CD14-positive monocyte (primary cell): ENCODE measurements around the gene RMND5A. TPM values are rescaled to one million over a fixed set of nuclear protein-coding genes. Genes with fewer than 3 reads are reported as not detected.
"Not testable (repeated sequence)": the region's sequence is repeated elsewhere in the genome, so short reads cannot be mapped to it uniquely, and the experiment has no call there.

Experiments
- DNase-seq, 3 donors: peaks; one replicate each; pipeline ENCODE4 v3.0.0-alpha.2; 2011 to 2022
- H2AFZ ChIP-seq: 2 replicates; pipeline ENCODE4 v1.6.0; 2012; ENCODE audit warnings: mild to moderate bottlenecking, low read depth, low read length, inconsistent platforms; ENCODE audit not compliant: insufficient read depth, poor library complexity, severe bottlenecking
- H3K27ac ChIP-seq, 2 donors: 1 replicate in 1 of 2; 2 replicates in 1 of 2; pipeline ENCODE4 v1.5.1; 2012 to 2013; ENCODE audit warnings: low read length in 2 of 2, control low read depth in 1 of 2, inconsistent platforms in 1 of 2, low read depth in 1 of 2, mild to moderate bottlenecking in 1 of 2
- H3K27me3 ChIP-seq, 2 donors: one replicate each; pipeline versions ENCODE4 v1.6.0 to v1.6.1; 2011 to 2013; ENCODE audit warnings: low read length in 2 of 2; ENCODE audit not compliant: control insufficient read depth in 2 of 2, insufficient read depth in 2 of 2
- H3K36me3 ChIP-seq, 2 donors: replicated peaks in 1 of 2; 1 replicate in 1 of 2; 2 replicates in 1 of 2; pipeline versions ENCODE4 v1.5.1 to v1.6.1; 2012 to 2013; ENCODE audit warnings: low read length in 2 of 2, control low read depth in 1 of 2, inconsistent platforms in 1 of 2, mild to moderate bottlenecking in 1 of 2; ENCODE audit not compliant: insufficient read depth in 2 of 2, control insufficient read depth in 1 of 2
- H3K4me1 ChIP-seq, 2 donors: 1 replicate in 1 of 2; 2 replicates in 1 of 2; pipeline versions ENCODE4 v1.5.1 to v1.6.1; 2012 to 2013; ENCODE audit warnings: low read length in 2 of 2, control low read depth in 1 of 2, inconsistent platforms in 1 of 2, mild to moderate bottlenecking in 1 of 2, moderate library complexity in 1 of 2; ENCODE audit not compliant: insufficient read depth in 2 of 2, control insufficient read depth in 1 of 2
- H3K4me2 ChIP-seq: replicated peaks from 2 replicates; pipeline ENCODE3; 2012; ENCODE audit warnings: low read length, moderate library complexity, mild to moderate bottlenecking; ENCODE audit not compliant: poor library complexity, severe bottlenecking; ENCODE audit errors: extremely low read depth
- H3K4me3 ChIP-seq, 3 experiments: fragments of 200-600 bp in 1 of 3; sonication (generic) in 1 of 3; replicated peaks in 1 of 3; 1 replicate in 2 of 3; 2 replicates in 1 of 3; pipeline ENCODE4 v1.5.1; 2011 to 2013; ENCODE audit warnings: low read length in 3 of 3, mild to moderate bottlenecking in 3 of 3, control low read depth in 2 of 3, low read depth in 2 of 3, inconsistent platforms in 1 of 3, moderate library complexity in 1 of 3
- H3K79me2 ChIP-seq: 2 replicates; pipeline ENCODE4 v1.6.0; 2012; ENCODE audit warnings: mild to moderate bottlenecking, control low read depth, inconsistent platforms, low read length, moderate library complexity; ENCODE audit not compliant: insufficient read depth
- H3K9ac ChIP-seq: 2 replicates; pipeline ENCODE4 v1.6.0; 2017; ENCODE audit warnings: low read length, mild to moderate bottlenecking; ENCODE audit not compliant: insufficient read depth, poor library complexity, severe bottlenecking
- H3K9me3 ChIP-seq, 2 donors: replicated peaks in 1 of 2; 1 replicate in 1 of 2; 2 replicates in 1 of 2; pipeline versions ENCODE4 v1.5.1 to v1.6.1; 2012 to 2013; ENCODE audit warnings: low read length in 2 of 2, control low read depth in 1 of 2; ENCODE audit not compliant: control insufficient read depth in 1 of 2, insufficient read depth in 1 of 2
- H4K20me1 ChIP-seq: 2 replicates; pipeline ENCODE4 v1.6.0; 2012; ENCODE audit warnings: mild to moderate bottlenecking, low read length, control low read depth, moderate library complexity; ENCODE audit not compliant: insufficient read depth
- H3K27ac Mint-ChIP-seq, 7 donors: one replicate each; pipeline ENCODE4 v1.8.0; 2020; ENCODE audit warnings: mild to moderate bottlenecking in 7 of 7, mixed read lengths in 7 of 7, moderate library complexity in 6 of 7, inconsistent platforms in 2 of 7
- H3K27me3 Mint-ChIP-seq, 3 donors: one replicate each; pipeline ENCODE4 v1.8.0; 2021 to 2022; ENCODE audit warnings: low read depth in 3 of 3, mild to moderate bottlenecking in 3 of 3, mixed read lengths in 3 of 3, moderate library complexity in 3 of 3, inconsistent platforms in 1 of 3
- H3K36me3 Mint-ChIP-seq, 2 donors: one replicate each; pipeline ENCODE4 v1.8.0; 2020; ENCODE audit warnings: mixed read lengths in 2 of 2, inconsistent platforms in 1 of 2, mild to moderate bottlenecking in 1 of 2
- H3K4me1 Mint-ChIP-seq: one replicate; pipeline ENCODE4 v1.8.0; 2020; ENCODE audit warnings: mild to moderate bottlenecking, mixed read lengths
- H3K4me3 Mint-ChIP-seq, 2 donors: one replicate each; pipeline ENCODE4 v1.8.0; 2020; ENCODE audit warnings: mild to moderate bottlenecking in 2 of 2, mixed read lengths in 2 of 2, moderate library complexity in 1 of 2
- H3K9me3 Mint-ChIP-seq, 7 donors: one replicate each; pipeline ENCODE4 v1.8.0; 2020 to 2022; ENCODE audit warnings: mixed read lengths in 7 of 7, mild to moderate bottlenecking in 6 of 7, moderate library complexity in 6 of 7, inconsistent platforms in 2 of 7
- CTCF ChIP-seq: fragments of 200-600 bp; IDR thresholded peaks from one replicate; pipeline ENCODE4 v1.8.0; 2022; ENCODE audit warnings: antibody characterized with exemption, mild to moderate bottlenecking
- WGBS: methylation state at CpG from one replicate; pipeline ENCODE4 v1.1.5; 2013; ENCODE audit warnings: missing lambda C conversion rate; ENCODE audit not compliant: insufficient coverage; 5-methylcytosine and 5-hydroxymethylcytosine counted together
- intact Hi-C, 2 donors: fragments of 100-400 bp; cut with micrococcal nuclease; formaldehyde crosslinking; loops; one replicate each; pipeline versions ENCODE4 v1.15.0 to v1.15.1; 2023
- polyA plus RNA-seq, 3 donors: library from polyadenylated mRNA; depleted of rRNA in 1 of 3; unstranded in 2 of 3; stranded (reverse) in 1 of 3; fragments of 300-500 nt in 2 of 3; fragments of >200 nt in 1 of 3; fragmentation: Illumina TruSeq in 2 of 3; gene quantifications; 1 replicate in 2 of 3; 2 replicates in 1 of 3; pipeline ENCODE4 v1.2.3, GENCODE V29; 2012 to 2021

Gene RMND5A
- polyA plus RNA-seq, 3 donors: 18.5 to 20.3 (median 18.9) TPM

- Histone ChIP-seq H4K20me1 (no peaks in the 10 kb centered on the region), H3K27me3 (no peaks in the 10 kb centered on the region), H3K9me3 (no peaks in the 10 kb centered on the region), H2AFZ (no peak overlapping the region), H3K27ac (no peak overlapping the region), H3K9ac (no peak overlapping the region), H3K4me1 (no peaks in the 10 kb centered on the region), H3K79me2 (no peaks in the 10 kb centered on the region), H3K4me3 (no peak overlapping the region), H3K36me3 (no peaks in the 10 kb centered on the region), H3K4me2 (no peak overlapping the region)
- no peaks in the 10 kb centered on the region for H3K4me1 Mint-ChIP-seq
- H3K27me3 Mint-ChIP-seq: peaks cover 0 to 2% (median 1%) of the 10 kb centered on the region in 3 donors
- no peak overlapping the region for H3K27ac Mint-ChIP-seq
- no peaks in the 10 kb centered on the region for H3K36me3 Mint-ChIP-seq
- WGBS: no CpG with 5 or more reads among the region's 2 CpGs
- no peak overlapping the region for H3K4me3 Mint-ChIP-seq
- peaks cover 0 to 26% (median 16%) of the 10 kb centered on the region in 7 donors for H3K9me3 Mint-ChIP-seq
- intact Hi-C loops: no loop called here
- TF ChIP-seq CTCF: no peak
- no peak for DNase-seq
Measured at GRCh38 chr2:86706935-86707334, 13.2 kb upstream of the RMND5A start.

- H3K4me1 ChIP-seq, H4K20me1 ChIP-seq, H3K27ac Mint-ChIP-seq, H3K9ac ChIP-seq, H3K36me3 ChIP-seq, H2AFZ ChIP-seq, H3K79me2 ChIP-seq, H3K36me3 Mint-ChIP-seq, H3K4me2 ChIP-seq, H3K9me3 ChIP-seq, DNase-seq, H3K4me3 Mint-ChIP-seq, intact Hi-C loops, H3K27me3 ChIP-seq, H3K4me1 Mint-ChIP-seq, H3K4me3 ChIP-seq, H3K27me3 Mint-ChIP-seq, H3K27ac ChIP-seq: not testable (repeated sequence)
- 100% methylated on average over 3 of the region's 4 CpGs for WGBS
- H3K9me3 Mint-ChIP-seq: peaks cover 0 to 24% (median 17%) of the 10 kb centered on the region in 7 donors
Measured at GRCh38 chr2:86708126-86708525, 12.0 kb upstream of the RMND5A start.

GRCh38 chr2:86714579-86715173, 5.4 kb upstream of the RMND5A start:
- H3K36me3 Mint-ChIP-seq, H3K36me3 ChIP-seq, H3K9me3 Mint-ChIP-seq, H4K20me1 ChIP-seq, H3K27me3 Mint-ChIP-seq, H3K4me2 ChIP-seq, H3K27me3 ChIP-seq, H3K9ac ChIP-seq, H3K9me3 ChIP-seq, intact Hi-C loops, H3K4me1 Mint-ChIP-seq, DNase-seq, H3K4me3 Mint-ChIP-seq, H3K79me2 ChIP-seq, H2AFZ ChIP-seq: not testable (repeated sequence)
- Histone ChIP-seq H3K4me3 (peak overlapping the region in 1 of 3 experiments; percentile 36), H3K4me1 (peaks cover 7 to 12% of the 10 kb centered on the region in 2 donors), H3K27ac (peak overlapping the region; percentile 63 to 78)
- peak overlapping the region; percentile 81 to 92 (median 85) for H3K27ac Mint-ChIP-seq
- WGBS: no CpG with 5 or more reads among the region's 3 CpGs

- H3K9me3 ChIP-seq, H3K4me3 Mint-ChIP-seq, H3K36me3 Mint-ChIP-seq, H3K4me2 ChIP-seq, intact Hi-C loops, H3K4me1 Mint-ChIP-seq, H2AFZ ChIP-seq, H3K27me3 Mint-ChIP-seq, H3K36me3 ChIP-seq, H3K9me3 Mint-ChIP-seq, H4K20me1 ChIP-seq, H3K27me3 ChIP-seq, DNase-seq: not testable (repeated sequence)
- Histone ChIP-seq H3K27ac (peak overlapping the region; percentile 79 to 81), H3K4me3 (peak overlapping the region in 2 of 3 experiments; percentile 37 to 57), H3K79me2 (peaks cover 12% of the 10 kb centered on the region), H3K4me1 (peaks cover 7 to 13% of the 10 kb centered on the region in 2 donors), H3K9ac (peak overlapping the region; percentile 53)
- no CpG with 5 or more reads among the region's 30 CpGs for WGBS
- H3K27ac Mint-ChIP-seq: peak overlapping the region in 5 of 7 donors; percentile 58 to 95 (median 90)
Measured at GRCh38 chr2:86719263-86719636, 841 bp upstream of the RMND5A start.
